ENCODE data around the gene ING5. TPM values are rescaled to one million over a fixed set of nuclear protein-coding genes. Genes with fewer than 3 reads are reported as not detected.

ING5 gene
- total RNA-seq, 1 experiment from 2014 or later, result 45.9 TPM

GRCh38 chr2:241722896-241723454 is 21.1 kb downstream of the ING5 start:
- ChIA-PET CTCF (no interaction called here), POLR2A (no interaction called here), RAD21 (ENCODE audit: low non-redundant PET in 1 of 2, low total read pairs in 2 of 2, uncharacterized antibody in 2 of 2, unreplicated experiment in 2 of 2) (no interaction called here)
- Histone ChIP-seq H3K79me2 (ENCODE audit: insufficient read depth, low read length) (no peaks in the 10 kb centered on the region; the same call in 1 of the 2 replicates), H3K27ac (ENCODE audit: low read depth, low read length) (no peak overlapping the region), H3K9me2 (ENCODE audit: insufficient read depth) (no peaks in the 10 kb centered on the region), H3K9me3 (ENCODE audit: control insufficient read depth in 1 of 2, insufficient read depth in 1 of 2, low read depth in 1 of 2, low read length in 2 of 2) (no peaks in the 10 kb centered on the region), H2AFZ (ENCODE audit: low read depth, low read length, poor library complexity, severe bottlenecking) (no peak overlapping the region), H3K36me3 (ENCODE audit: control insufficient read depth in 1 of 2, insufficient read depth in 2 of 2, low read length in 2 of 2) (peaks cover 5 to 15% of the 10 kb centered on the region in 2 experiments; a peak in 2 of 4 replicates), H3K27me3 (ENCODE audit: insufficient read depth, low read length) (no peaks in the 10 kb centered on the region), H3K4me2 (ENCODE audit: low read length) (no peak overlapping the region), H3K9ac (ENCODE audit: low read length) (no peak overlapping the region), H3K4me3 (replicated peaks in 1 of 2; ENCODE audit: low read depth in 1 of 2, low read length in 2 of 2) (no peak overlapping the region), H3K4me1 (ENCODE audit: control insufficient read depth in 1 of 2, insufficient read depth in 2 of 2, low read length in 2 of 2) (no peaks in the 10 kb centered on the region), H4K20me1 (ENCODE audit: insufficient read depth) (no peaks in the 10 kb centered on the region)
- TF ChIP-seq POLR2AphosphoS5 (IDR thresholded peaks at IDR 0.05; ENCODE audit: low read depth, low read length) (no peak), POLR2A (IDR thresholded peaks at IDR 0.05; ENCODE audit: borderline replicate concordance, extremely low read depth, insufficient read depth, insufficient read length) (no peak), ZBTB33 (IDR thresholded peaks at IDR 0.05; ENCODE audit: extremely low read depth, insufficient replicate concordance, low read length) (no peak), EGR1 (IDR thresholded peaks at IDR 0.05; ENCODE audit: low read depth) (no peak), SIN3A (IDR thresholded peaks at IDR 0.05; ENCODE audit: low read depth) (no peak), ATF3 (IDR thresholded peaks at IDR 0.05) (no peak), ELF1 (IDR thresholded peaks at IDR 0.05; ENCODE audit: borderline replicate concordance, low read depth) (no peak), EZH2phosphoT487 (IDR thresholded peaks at IDR 0.05; ENCODE audit: borderline replicate concordance) (no peak), ZFX (IDR thresholded peaks at IDR 0.05) (no peak)
- no TSS peak for BruUV-seq (replicated peaks)
- intact Hi-C loops (cut with micrococcal nuclease), result no loop called here
- ATAC-seq (no peak), DNase-seq (ENCODE audit: low read depth, low spot score) (no peak)
